ENCODE measurements around the gene PPIG. TPM values are rescaled to one million over a fixed set of nuclear protein-coding genes. Genes with fewer than 3 reads are reported as not detected.

Gene PPIG
- total and polyA plus RNA-seq, 4 donors = 15.2 to 49.3 (median 24.2) TPM

- Histone ChIP-seq H3K27ac (ENCODE audit: low read depth in 1 of 2, low read length in 2 of 2) (no peak overlapping the region), H3K9ac (ENCODE audit: low read depth in 1 of 2, low read length in 2 of 2) (no peak overlapping the region), H3K9me3 (ENCODE audit: control insufficient read depth in 4 of 4, low read length in 3 of 4) (no peaks in the 10 kb centered on the region), H3K4me3 (ENCODE audit: low read depth in 1 of 3, low read length in 3 of 3) (no peak overlapping the region), H3K36me3 (ENCODE audit: control insufficient read depth in 4 of 4, insufficient read depth in 3 of 4, low read depth in 1 of 4, low read length in 3 of 4) (peaks cover 0 to 1% (median 0%) of the 10 kb centered on the region in 4 donors), H3K4me1 (ENCODE audit: control insufficient read depth in 4 of 4, insufficient read depth in 4 of 4, low read length in 3 of 4) (peaks cover 0 to 5% (median 1%) of the 10 kb centered on the region in 4 donors), H3K27me3 (ENCODE audit: control insufficient read depth in 4 of 4, insufficient read depth in 4 of 4, low read length in 3 of 4) (no peaks in the 10 kb centered on the region)
- DNase-seq (ENCODE audit: low spot score) = no peak
- 97% methylated on average over 2 of the region's 2 CpGs for WGBS
- TF ChIP-seq FOXA1 (IDR thresholded peaks at IDR 0.05) = no peak
- TF ChIP-seq, protein P1, sequence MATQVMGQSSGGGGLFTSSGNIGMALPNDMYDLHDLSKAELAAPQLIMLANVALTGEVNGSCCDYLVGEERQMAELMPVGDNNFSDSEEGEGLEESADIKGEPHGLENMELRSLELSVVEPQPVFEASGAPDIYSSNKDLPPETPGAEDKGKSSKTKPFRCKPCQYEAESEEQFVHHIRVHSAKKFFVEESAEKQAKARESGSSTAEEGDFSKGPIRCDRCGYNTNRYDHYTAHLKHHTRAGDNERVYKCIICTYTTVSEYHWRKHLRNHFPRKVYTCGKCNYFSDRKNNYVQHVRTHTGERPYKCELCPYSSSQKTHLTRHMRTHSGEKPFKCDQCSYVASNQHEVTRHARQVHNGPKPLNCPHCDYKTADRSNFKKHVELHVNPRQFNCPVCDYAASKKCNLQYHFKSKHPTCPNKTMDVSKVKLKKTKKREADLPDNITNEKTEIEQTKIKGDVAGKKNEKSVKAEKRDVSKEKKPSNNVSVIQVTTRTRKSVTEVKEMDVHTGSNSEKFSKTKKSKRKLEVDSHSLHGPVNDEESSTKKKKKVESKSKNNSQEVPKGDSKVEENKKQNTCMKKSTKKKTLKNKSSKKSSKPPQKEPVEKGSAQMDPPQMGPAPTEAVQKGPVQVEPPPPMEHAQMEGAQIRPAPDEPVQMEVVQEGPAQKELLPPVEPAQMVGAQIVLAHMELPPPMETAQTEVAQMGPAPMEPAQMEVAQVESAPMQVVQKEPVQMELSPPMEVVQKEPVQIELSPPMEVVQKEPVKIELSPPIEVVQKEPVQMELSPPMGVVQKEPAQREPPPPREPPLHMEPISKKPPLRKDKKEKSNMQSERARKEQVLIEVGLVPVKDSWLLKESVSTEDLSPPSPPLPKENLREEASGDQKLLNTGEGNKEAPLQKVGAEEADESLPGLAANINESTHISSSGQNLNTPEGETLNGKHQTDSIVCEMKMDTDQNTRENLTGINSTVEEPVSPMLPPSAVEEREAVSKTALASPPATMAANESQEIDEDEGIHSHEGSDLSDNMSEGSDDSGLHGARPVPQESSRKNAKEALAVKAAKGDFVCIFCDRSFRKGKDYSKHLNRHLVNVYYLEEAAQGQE (IDR thresholded peaks at IDR 0.05) = no peak
- no peak for TF ChIP-seq FOXA2 (IDR thresholded peaks at IDR 0.05)
- no peak for TF ChIP-seq ZBTB33 (IDR thresholded peaks at IDR 0.05)
- no peak for TF ChIP-seq EGR1 (IDR thresholded peaks at IDR 0.05; ENCODE audit: low read depth in 2 of 2)
- no peak for TF ChIP-seq RXRA (IDR thresholded peaks at IDR 0.05)
- TF ChIP-seq GABPA (IDR thresholded peaks at IDR 0.05 in 1 of 2, conservative IDR thresholded peaks at IDR 0.05 in 1 of 2) = no peak
- TF ChIP-seq NR2F2 (IDR thresholded peaks at IDR 0.05) = no peak
- TF ChIP-seq HNF4G (IDR thresholded peaks at IDR 0.05) = no peak
- TF ChIP-seq HNF4A (conservative IDR thresholded peaks at IDR 0.05) = no peak
- no peak for TF ChIP-seq YY1 (IDR thresholded peaks at IDR 0.05)
- TF ChIP-seq TAF1 (conservative IDR thresholded peaks at IDR 0.05) = no peak
- no peak for TF ChIP-seq RAD21 (IDR thresholded peaks at IDR 0.05)
- no peak for TF ChIP-seq SP1 (IDR thresholded peaks at IDR 0.05)
- no peak for TF ChIP-seq CTCF (IDR thresholded peaks at IDR 0.05; ENCODE audit: low read depth, low read length, missing input control)
Observed at GRCh38 chr2:169598982-169599381, 14.8 kb downstream of the PPIG start.

DNA sequence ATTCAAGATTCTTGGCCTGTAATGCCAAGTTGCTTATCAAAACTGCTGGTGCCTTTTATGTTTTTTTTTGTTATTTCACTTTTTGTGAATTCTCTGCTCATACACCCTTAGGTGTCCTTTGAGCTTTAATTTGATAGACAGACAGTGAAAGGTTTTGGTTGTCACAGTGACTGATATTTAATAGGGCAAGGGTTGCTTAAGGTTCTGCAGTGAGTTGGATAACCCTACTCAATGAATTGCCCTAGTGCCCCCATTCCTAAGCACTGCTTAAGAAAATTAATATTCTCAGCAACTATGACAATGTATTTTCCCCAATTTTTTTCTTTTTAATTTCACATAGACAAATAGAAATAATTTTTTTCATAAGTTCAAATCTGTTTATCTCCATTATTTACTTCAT lies 15.4 kb downstream of the PPIG start:
- Histone ChIP-seq H3K27me3 (ENCODE audit: control insufficient read depth in 4 of 4, insufficient read depth in 4 of 4, low read length in 3 of 4) (no peaks in the 10 kb centered on the region), H3K4me3 (ENCODE audit: low read depth in 1 of 3, low read length in 3 of 3) (no peak overlapping the region), H3K9ac (ENCODE audit: low read depth in 1 of 2, low read length in 2 of 2) (no peak overlapping the region), H3K9me3 (ENCODE audit: control insufficient read depth in 4 of 4, low read length in 3 of 4) (no peaks in the 10 kb centered on the region), H3K36me3 (ENCODE audit: control insufficient read depth in 4 of 4, insufficient read depth in 3 of 4, low read depth in 1 of 4, low read length in 3 of 4) (peaks cover 1 to 3% (median 3%) of the 10 kb centered on the region in 4 donors), H3K27ac (ENCODE audit: low read depth in 1 of 2, low read length in 2 of 2) (no peak overlapping the region), H3K4me1 (ENCODE audit: control insufficient read depth in 4 of 4, insufficient read depth in 4 of 4, low read length in 3 of 4) (peaks cover 0 to 5% (median 1%) of the 10 kb centered on the region in 4 donors)
- TF ChIP-seq JUND (IDR thresholded peaks at IDR 0.05) (no peak), FOXA1 (IDR thresholded peaks at IDR 0.05) (no peak), RAD21 (IDR thresholded peaks at IDR 0.05) (no peak), HNF4G (IDR thresholded peaks at IDR 0.05) (no peak), HNF4A (conservative IDR thresholded peaks at IDR 0.05) (no peak), NR2F2 (IDR thresholded peaks at IDR 0.05) (no peak), CTCF (IDR thresholded peaks at IDR 0.05; ENCODE audit: low read depth, low read length, missing input control) (no peak), RXRA (IDR thresholded peaks at IDR 0.05) (no peak), YY1 (IDR thresholded peaks at IDR 0.05) (no peak), ATF3 (IDR thresholded peaks at IDR 0.05) (no peak), FOXA2 (IDR thresholded peaks at IDR 0.05) (no peak)
- DNase-seq (ENCODE audit: low spot score) = no peak
